ENCODE results near the gene ZNF470. TPM values are rescaled to one million over a fixed set of nuclear protein-coding genes. Genes with fewer than 3 reads are reported as not detected.
A peak's percentile ranks its signal among the peaks of the same experiment; 100 is the strongest.

The ZNF470 gene
- total and polyA plus RNA-seq, 9 donors: 3.4 to 5.8 (median 4.6) TPM

DNA sequence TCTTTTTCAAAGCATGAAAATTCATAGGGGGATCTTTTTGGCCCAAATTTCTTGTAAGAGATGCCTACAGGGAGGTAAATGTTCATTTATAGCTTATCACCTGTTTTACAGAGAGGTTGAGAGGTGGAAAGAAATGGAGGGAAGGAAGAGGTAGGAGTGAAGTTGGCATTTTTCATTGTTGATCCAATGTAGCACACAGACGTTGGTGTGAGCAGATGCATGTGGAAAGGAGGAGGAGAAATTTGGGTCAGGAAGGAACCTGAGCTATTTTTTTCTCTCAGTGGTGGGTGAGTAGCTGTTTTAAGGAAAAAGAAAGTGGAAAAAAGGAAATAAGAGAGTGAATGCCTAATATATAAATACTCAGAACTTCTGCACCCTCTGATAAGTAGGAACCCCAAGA is 65.8 kb downstream of the ZNF470 start:
- Histone ChIP-seq H3K4me1 (ENCODE audit: control insufficient read depth, insufficient read depth, low read length) (no peaks in the 10 kb centered on the region), H3K9me3 (replicated peaks; ENCODE audit: control insufficient read depth, low read depth, low read length) (peaks cover 48% of the 10 kb centered on the region), H3K4me3 (ENCODE audit: low read length) (no peak overlapping the region), H3K27ac (ENCODE audit: low read length) (no peak overlapping the region), H3K36me3 (ENCODE audit: control insufficient read depth, insufficient read depth, low read length) (no peaks in the 10 kb centered on the region), H3K27me3 (ENCODE audit: control insufficient read depth, insufficient read depth, low read length) (no peaks in the 10 kb centered on the region)
- WGBS (ENCODE audit: insufficient coverage): 25% methylated on average over 1 of the region's 1 CpG
- no peak for DNase-seq

DNA sequence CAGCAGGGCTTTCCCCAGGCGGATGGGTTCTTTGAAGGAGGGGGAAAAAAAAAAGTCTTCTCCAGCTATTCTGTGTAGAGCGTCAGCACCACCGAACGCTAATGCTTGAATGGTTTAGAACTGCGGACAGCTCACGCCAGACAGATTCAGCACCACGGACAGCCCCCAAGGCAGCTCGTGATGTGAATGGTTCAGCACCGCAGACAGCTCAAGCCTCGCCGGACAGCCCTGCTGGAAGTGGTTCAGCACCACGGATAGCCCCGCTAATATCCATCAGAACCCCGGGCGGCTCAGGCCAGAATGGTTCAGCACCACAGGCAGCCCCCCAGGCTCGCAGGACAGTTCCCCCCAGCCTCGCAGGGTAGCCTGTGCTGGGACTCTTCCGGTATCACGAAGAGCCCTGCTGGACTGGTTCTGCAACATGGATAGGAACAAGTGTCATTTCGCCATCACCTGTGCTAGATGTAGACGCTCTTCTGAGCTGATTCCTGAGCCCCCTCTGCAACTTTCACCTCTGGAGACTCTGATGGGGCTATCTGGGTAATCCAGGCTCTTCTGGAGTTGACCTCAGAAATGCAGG is 70.8 kb downstream of the ZNF470 start:
- 9% methylated on average over 20 of the region's 21 CpGs for WGBS (ENCODE audit: insufficient coverage)
- peaks cover 9% of the 10 kb centered on the region for H3K9me3 ChIP-seq (replicated peaks; ENCODE audit: control insufficient read depth, low read depth, low read length)

More for the DNA sequence above, 70.8 kb downstream of the ZNF470 start:
- peaks cover 10% of the 10 kb centered on the region for H3K27me3 ChIP-seq (ENCODE audit: control insufficient read depth, insufficient read depth, low read length)
- H3K4me3 ChIP-seq (ENCODE audit: low read length): no peak overlapping the region
- no peaks in the 10 kb centered on the region for H3K4me1 ChIP-seq (ENCODE audit: control insufficient read depth, insufficient read depth, low read length)
- no peak overlapping the region for H3K27ac ChIP-seq (ENCODE audit: low read length)
- H3K36me3 ChIP-seq (ENCODE audit: control insufficient read depth, insufficient read depth, low read length): no peaks in the 10 kb centered on the region
- peak; percentile 89 for DNase-seq

Other genes starting within 250 kb of the ZNF470 start
- 5.3 TPM for gene ZNF582, start 173.9 kb upstream of the ZNF470 start, total RNA-seq
- gene ZNF582, start 173.9 kb upstream of the ZNF470 start, polyA plus RNA-seq (ENCODE audit: insufficient read depth in 1 of 8, insufficient read length in 8 of 8, low replicate concordance in 1 of 8): 1 to 10 TPM; 4.1 to 5.6 (median 4.8) TPM
- gene ZNF583, start 163.1 kb upstream of the ZNF470 start, total RNA-seq: 10.3 TPM
- gene ZNF583, start 163.1 kb upstream of the ZNF470 start, polyA plus RNA-seq (ENCODE audit: insufficient read depth in 1 of 8, insufficient read length in 8 of 8, low replicate concordance in 1 of 8): 1 to 10 TPM; 4.1 to 8.5 (median 6.7) TPM
- gene ZNF667, start 90.1 kb upstream of the ZNF470 start, total RNA-seq: 8.1 TPM
- 10 to 100 TPM in 3 of 8 donors, 1 to 10 TPM in 5; 6.8 to 11.4 (median 9.1) TPM for gene ZNF667, start 90.1 kb upstream of the ZNF470 start, polyA plus RNA-seq (ENCODE audit: insufficient read depth in 1 of 8, insufficient read length in 8 of 8, low replicate concordance in 1 of 8)
- gene ZNF471, start 59.6 kb upstream of the ZNF470 start, total RNA-seq: 7.6 TPM
- gene ZNF471, start 59.6 kb upstream of the ZNF470 start, polyA plus RNA-seq (ENCODE audit: insufficient read depth in 1 of 8, insufficient read length in 8 of 8, low replicate concordance in 1 of 8): 10 to 100 TPM in 4 of 8 donors, 1 to 10 TPM in 4; 7.6 to 19.0 (median 11.1) TPM
- gene ZFP28, start 28.5 kb upstream of the ZNF470 start, total RNA-seq: 9.0 TPM
- 10 to 100 TPM in 2 of 8 donors, 1 to 10 TPM in 6; 7.8 to 11.9 (median 8.7) TPM for gene ZFP28, start 28.5 kb upstream of the ZNF470 start, polyA plus RNA-seq (ENCODE audit: insufficient read depth in 1 of 8, insufficient read length in 8 of 8, low replicate concordance in 1 of 8)
- 6.3 TPM for gene ZNF71, start 27.8 kb downstream of the ZNF470 start, total RNA-seq
- 1 to 10 TPM; 6.4 to 8.6 (median 7.5) TPM for gene ZNF71, start 27.8 kb downstream of the ZNF470 start, polyA plus RNA-seq (ENCODE audit: insufficient read depth in 1 of 8, insufficient read length in 8 of 8, low replicate concordance in 1 of 8)
- 0.93 TPM for gene SMIM17, start 75.7 kb downstream of the ZNF470 start, total RNA-seq
- gene SMIM17, start 75.7 kb downstream of the ZNF470 start, polyA plus RNA-seq (ENCODE audit: insufficient read depth in 1 of 8, insufficient read length in 8 of 8, low replicate concordance in 1 of 8): 1 to 10 TPM in 6 of 8 donors, under 1 TPM in 2; 0.85 to 2.6 (median 1.3) TPM
- 3.0 TPM for gene ZNF835, start 104.3 kb downstream of the ZNF470 start, total RNA-seq
- 1 to 10 TPM; 1.7 to 4.1 (median 3.6) TPM for gene ZNF835, start 104.3 kb downstream of the ZNF470 start, polyA plus RNA-seq (ENCODE audit: insufficient read depth in 1 of 8, insufficient read length in 8 of 8, low replicate concordance in 1 of 8)

All from muscle of leg (tissue), 11 donors.